IPS DF 6.9 (cell line): ENCODE data around the gene GPD2.
"Not testable (repeated sequence)": the region's sequence is repeated elsewhere in the genome, so short reads cannot be mapped to it uniquely, and the experiment has no call there.

Experiments used
- DNase-seq: peaks from one replicate; pipeline ENCODE4 v3.0.0-alpha.2; 2013; ENCODE audit warnings: low read depth, low spot score
- H3K27ac ChIP-seq: one replicate; pipeline ENCODE4 v1.5.1; 2013; ENCODE audit warnings: low read length, control low read depth
- H3K27me3 ChIP-seq: 2 replicates; pipeline ENCODE4 v1.6.1; 2013; ENCODE audit warnings: mild to moderate bottlenecking, low read length; ENCODE audit not compliant: control insufficient read depth, insufficient read depth
- H3K36me3 ChIP-seq: 2 replicates; pipeline ENCODE4 v1.6.1; 2013; ENCODE audit warnings: low read length; ENCODE audit not compliant: control insufficient read depth, insufficient read depth
- H3K4me1 ChIP-seq: 2 replicates; pipeline ENCODE4 v1.6.1; 2013; ENCODE audit warnings: low read length; ENCODE audit not compliant: control insufficient read depth, insufficient read depth
- H3K4me3 ChIP-seq: 2 replicates; pipeline ENCODE4 v1.5.1; 2013; ENCODE audit warnings: mild to moderate bottlenecking, low read length
- H3K9me3 ChIP-seq: 2 replicates; pipeline ENCODE4 v1.6.1; 2013; ENCODE audit warnings: low read length, inconsistent platforms; ENCODE audit not compliant: control insufficient read depth, insufficient read depth
- WGBS: extraction: QIAGEN DNeasy Blood & Tissue Kit; methylation state at CpG from one replicate; pipeline ENCODE4 v1.1.7; 2013; ENCODE audit warnings: mixed read lengths, missing lambda C conversion rate; ENCODE audit not compliant: insufficient read length, insufficient coverage; 5-methylcytosine and 5-hydroxymethylcytosine counted together

The GPD2 gene

DNA sequence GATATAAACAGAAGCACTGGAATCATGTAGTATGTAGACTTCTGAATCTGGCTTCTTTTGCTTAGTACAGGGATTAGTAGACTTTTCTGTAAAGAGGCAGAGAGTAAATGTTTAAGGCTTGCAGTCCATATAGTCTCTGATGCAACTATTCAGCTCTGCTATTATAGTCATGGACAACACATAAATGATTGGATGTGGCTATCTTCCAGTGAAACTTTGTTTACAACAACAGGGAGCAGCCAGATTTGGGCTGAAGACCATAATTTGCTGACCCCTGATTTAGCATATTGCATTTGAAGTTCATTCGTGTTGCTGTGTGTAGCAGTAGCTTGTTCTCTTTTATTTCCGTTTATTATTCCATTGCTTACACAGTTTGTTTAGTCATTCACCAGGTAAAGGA lies 55.0 kb downstream of the GPD2 start:
- DNase-seq: no peak
- no CpG with 5 or more reads among the region's 2 CpGs for WGBS
- no peak overlapping the region for H3K27ac ChIP-seq
- no peak overlapping the region for H3K4me3 ChIP-seq
- H3K36me3 ChIP-seq: no peaks in the 10 kb centered on the region
- peaks cover 1% of the 10 kb centered on the region; the same call in 1 of the 2 replicates for H3K4me1 ChIP-seq
- H3K27me3 ChIP-seq: no peaks in the 10 kb centered on the region
- no peaks in the 10 kb centered on the region for H3K9me3 ChIP-seq

DNA sequence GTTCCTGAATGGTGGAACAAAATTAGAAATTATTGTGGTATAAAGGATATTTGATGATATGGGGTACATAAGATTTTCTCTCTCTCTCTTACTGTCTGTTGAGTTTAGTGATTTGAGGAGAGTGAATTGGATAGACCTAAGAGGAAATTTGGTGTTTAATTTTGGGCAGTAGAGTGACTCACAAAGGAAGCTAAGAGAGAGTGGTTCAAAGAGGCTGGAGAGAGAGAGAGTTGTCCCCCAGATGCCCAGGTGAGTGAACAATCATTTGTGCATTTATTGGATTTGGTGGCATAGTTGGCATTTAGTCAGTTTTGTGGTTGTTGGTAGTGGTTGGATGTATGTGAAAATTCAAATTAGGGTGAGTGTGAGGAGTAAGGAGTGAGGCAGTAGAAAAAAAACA lies 56.8 kb downstream of the GPD2 start:
- Histone ChIP-seq H3K27ac (no peak overlapping the region), H3K4me1 (peaks cover 1% of the 10 kb centered on the region; the same call in 1 of the 2 replicates), H3K9me3 (no peaks in the 10 kb centered on the region), H3K36me3 (no peaks in the 10 kb centered on the region), H3K4me3 (no peak overlapping the region), H3K27me3 (no peaks in the 10 kb centered on the region)
- DNase-seq: no peak

- no CpG with 5 or more reads among the region's 1 CpG for WGBS
- not testable (repeated sequence) for H3K4me3 ChIP-seq, DNase-seq, H3K27ac ChIP-seq, H3K9me3 ChIP-seq, H3K4me1 ChIP-seq, H3K36me3 ChIP-seq, H3K27me3 ChIP-seq
Measured at GRCh38 chr2:156495998-156496397, 59.8 kb downstream of the GPD2 start.

- Histone ChIP-seq H3K4me1 (no peaks in the 10 kb centered on the region), H3K36me3 (no peaks in the 10 kb centered on the region), H3K27me3 (no peaks in the 10 kb centered on the region), H3K27ac (no peak overlapping the region), H3K9me3 (no peaks in the 10 kb centered on the region), H3K4me3 (no peak overlapping the region)
- no peak for DNase-seq
Measured at GRCh38 chr2:156505696-156506095, 69.5 kb downstream of the GPD2 start.

DNA sequence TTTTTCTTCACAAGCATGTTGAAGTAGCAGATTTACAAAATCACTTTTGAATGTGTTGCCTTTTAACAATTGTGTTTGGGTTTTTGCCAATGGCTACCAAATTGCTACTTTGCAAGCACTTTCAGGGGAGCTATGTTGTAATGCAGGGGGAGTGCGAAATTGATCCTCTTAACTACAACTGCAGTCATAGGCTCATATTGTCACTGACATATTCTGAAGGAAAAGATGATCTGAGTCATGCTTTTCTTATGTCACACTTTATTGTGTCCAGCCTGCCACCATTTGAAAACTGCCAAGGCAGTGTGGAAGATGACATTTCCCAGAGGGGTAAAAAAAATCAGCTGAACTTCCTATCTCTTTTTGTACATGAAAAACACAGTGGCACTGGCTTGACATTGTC lies 74.9 kb downstream of the GPD2 start:
- DNase-seq: no peak
- no CpG with 5 or more reads among the region's 1 CpG for WGBS

GRCh38 chr2:156511803-156512202 lies 75.6 kb downstream of the GPD2 start:
- Histone ChIP-seq H3K27ac (no peak overlapping the region), H3K9me3 (no peaks in the 10 kb centered on the region), H3K4me3 (no peak overlapping the region), H3K4me1 (no peaks in the 10 kb centered on the region), H3K27me3 (no peaks in the 10 kb centered on the region), H3K36me3 (no peaks in the 10 kb centered on the region)
- no peak for DNase-seq

More for the DNA sequence above, 74.9 kb downstream of the GPD2 start:
- H3K4me1 ChIP-seq: no peaks in the 10 kb centered on the region
- H3K4me3 ChIP-seq: no peak overlapping the region
- no peak overlapping the region for H3K27ac ChIP-seq
- H3K9me3 ChIP-seq: no peaks in the 10 kb centered on the region
- H3K36me3 ChIP-seq: no peaks in the 10 kb centered on the region
- H3K27me3 ChIP-seq: no peaks in the 10 kb centered on the region

DNA sequence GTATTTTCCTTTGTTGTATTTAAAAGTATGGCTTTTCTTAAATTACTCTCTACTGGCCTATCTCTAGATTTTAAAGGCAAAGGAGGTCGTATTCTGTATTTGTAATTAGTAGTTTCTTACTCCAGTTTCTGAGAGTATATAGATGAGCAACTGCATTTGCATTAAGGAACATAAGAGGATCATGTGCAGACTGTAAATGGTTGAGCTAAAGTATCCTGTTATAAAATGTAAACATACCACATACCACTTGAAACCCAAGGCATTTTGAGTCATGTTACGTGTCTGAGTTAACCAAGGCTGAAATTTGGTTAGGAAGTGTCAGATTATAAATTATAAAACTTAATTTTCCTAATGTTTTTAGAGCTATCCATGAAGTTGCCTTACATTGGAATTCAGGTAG lies 76.3 kb downstream of the GPD2 start:
- no peak overlapping the region for H3K27ac ChIP-seq
- no peak overlapping the region for H3K4me3 ChIP-seq
- no peaks in the 10 kb centered on the region for H3K4me1 ChIP-seq
- H3K36me3 ChIP-seq: no peaks in the 10 kb centered on the region
- WGBS: no CpG with 5 or more reads among the region's 2 CpGs
- no peaks in the 10 kb centered on the region for H3K27me3 ChIP-seq
- H3K9me3 ChIP-seq: no peaks in the 10 kb centered on the region
- DNase-seq: no peak

- no CpG with 5 or more reads among the region's 2 CpGs for WGBS
- DNase-seq: no peak
- Histone ChIP-seq H3K9me3 (no peaks in the 10 kb centered on the region), H3K4me1 (no peaks in the 10 kb centered on the region), H3K4me3 (no peak overlapping the region), H3K27ac (no peak overlapping the region), H3K27me3 (no peaks in the 10 kb centered on the region), H3K36me3 (no peaks in the 10 kb centered on the region)
Measured at GRCh38 chr2:156513219-156513618, 77.0 kb downstream of the GPD2 start.

DNA sequence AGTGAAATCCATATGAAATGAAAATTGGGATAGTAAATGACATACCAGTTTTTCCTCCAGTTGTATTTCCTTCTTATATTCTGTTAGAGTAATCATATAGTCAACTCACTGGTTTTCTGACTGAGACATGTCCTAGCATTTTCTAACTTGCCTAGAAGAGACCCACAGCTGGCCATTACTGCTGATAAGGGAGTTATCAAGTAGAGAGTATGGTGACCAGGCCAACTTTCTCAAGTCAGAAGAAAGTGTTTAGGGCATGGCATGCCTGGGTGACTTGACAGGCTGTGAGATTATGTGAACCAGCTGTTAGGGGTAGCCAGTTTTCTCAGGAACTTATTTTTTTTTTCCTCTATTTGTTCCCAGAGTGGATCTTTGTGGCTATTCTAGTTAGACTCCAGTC lies 81.2 kb downstream of the GPD2 start:
- Histone ChIP-seq H3K9me3 (no peaks in the 10 kb centered on the region), H3K4me1 (no peaks in the 10 kb centered on the region), H3K36me3 (no peaks in the 10 kb centered on the region), H3K27me3 (no peaks in the 10 kb centered on the region), H3K27ac (no peak overlapping the region), H3K4me3 (no peak overlapping the region)
- DNase-seq: no peak

DNA sequence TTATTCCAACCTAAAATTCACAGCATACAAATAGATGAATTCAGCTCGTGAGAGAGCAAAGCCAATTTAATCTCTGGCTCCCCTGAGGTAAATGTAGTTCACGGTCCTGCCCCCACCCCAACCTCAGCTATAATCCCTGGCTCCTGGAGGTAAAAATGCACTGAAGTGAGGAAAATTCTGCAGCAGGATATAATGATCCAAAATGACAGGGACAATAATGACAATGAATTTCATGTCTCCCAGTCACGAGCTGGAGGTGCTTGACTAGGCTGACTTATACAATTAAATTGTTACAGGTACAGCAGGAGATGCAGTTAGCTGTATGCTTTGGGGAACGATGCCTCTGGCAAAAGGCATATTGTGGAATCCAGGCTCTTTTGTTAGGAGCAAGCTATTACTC lies 82.0 kb downstream of the GPD2 start:
- DNase-seq: no peak
- WGBS: no CpG with 5 or more reads among the region's 4 CpGs
- Histone ChIP-seq H3K4me1 (no peaks in the 10 kb centered on the region), H3K36me3 (no peaks in the 10 kb centered on the region), H3K4me3 (no peak overlapping the region), H3K27ac (no peak overlapping the region), H3K27me3 (no peaks in the 10 kb centered on the region), H3K9me3 (no peaks in the 10 kb centered on the region)

GRCh38 chr2:156522864-156523440 lies 86.8 kb downstream of the GPD2 start:
- Histone ChIP-seq H3K4me3 (no peak overlapping the region), H3K36me3 (no peaks in the 10 kb centered on the region), H3K27ac (no peak overlapping the region), H3K4me1 (no peaks in the 10 kb centered on the region), H3K27me3 (no peaks in the 10 kb centered on the region), H3K9me3 (no peaks in the 10 kb centered on the region)
- DNase-seq: no peak
- WGBS: no CpG with 5 or more reads among the region's 4 CpGs
